HL-60 (cell line): ENCODE results near the gene MC5R.

ENCODE experiments used
- DNase-seq, 2 experiments: peaks; one replicate each; pipeline ENCODE4 v3.0.0-alpha.2; 2010 to 2020; ENCODE audit warnings: low read depth in 1 of 2, low spot score in 1 of 2
- H3K27ac ChIP-seq: fragments of 250-450 bp; sonication (Bioruptor Pico); replicated peaks from 2 replicates; pipeline ENCODE4 v1.5.1; 2020; ENCODE audit warnings: mild to moderate bottlenecking, moderate library complexity
- H3K27me3 ChIP-seq: fragments of 250-450 bp; sonication (Bioruptor Pico); 2 replicates; pipeline ENCODE4 v1.5.1; 2021; ENCODE audit warnings: mild to moderate bottlenecking, moderate library complexity; ENCODE audit not compliant: insufficient read depth, poor library complexity, severe bottlenecking
- H3K4me3 ChIP-seq: replicated peaks from 2 replicates; pipeline ENCODE4 v1.5.1; 2011; ENCODE audit warnings: mild to moderate bottlenecking, control low read depth, low read length; ENCODE audit not compliant: insufficient read depth
- CTCF ChIP-seq: IDR thresholded peaks from one replicate; pipeline ENCODE4 v1.5.1; 2011; ENCODE audit warnings: low read length, control low read depth, inconsistent platforms; ENCODE audit not compliant: insufficient read depth
- GABPA ChIP-seq: IDR thresholded peaks from 2 replicates; pipeline ENCODE4 v1.6.1; 2012; ENCODE audit warnings: low read depth
- POLR2AphosphoS5 ChIP-seq: IDR thresholded peaks from 2 replicates; pipeline ENCODE4 v1.6.1; 2012; ENCODE audit warnings: low read depth
- SPI1 ChIP-seq: IDR thresholded peaks from 2 replicates; pipeline ENCODE4 v1.6.1; 2012; ENCODE audit warnings: low read depth, mild to moderate bottlenecking, borderline replicate concordance
- TF ChIP-seq, protein P1 (sequence below): IDR thresholded peaks from 2 replicates; pipeline ENCODE4 v1.6.1; 2012; ENCODE audit warnings: low read depth; ENCODE audit not compliant: insufficient replicate concordance

Gene MC5R

GRCh38 chr18:13799396-13799795 is 24.6 kb upstream of the MC5R start:
- H3K27me3 ChIP-seq = peaks cover 52% of the 10 kb centered on the region
- TF ChIP-seq POLR2AphosphoS5 (no peak), GABPA (no peak), SPI1 (no peak), CTCF (no peak)
- TF ChIP-seq, protein P1, sequence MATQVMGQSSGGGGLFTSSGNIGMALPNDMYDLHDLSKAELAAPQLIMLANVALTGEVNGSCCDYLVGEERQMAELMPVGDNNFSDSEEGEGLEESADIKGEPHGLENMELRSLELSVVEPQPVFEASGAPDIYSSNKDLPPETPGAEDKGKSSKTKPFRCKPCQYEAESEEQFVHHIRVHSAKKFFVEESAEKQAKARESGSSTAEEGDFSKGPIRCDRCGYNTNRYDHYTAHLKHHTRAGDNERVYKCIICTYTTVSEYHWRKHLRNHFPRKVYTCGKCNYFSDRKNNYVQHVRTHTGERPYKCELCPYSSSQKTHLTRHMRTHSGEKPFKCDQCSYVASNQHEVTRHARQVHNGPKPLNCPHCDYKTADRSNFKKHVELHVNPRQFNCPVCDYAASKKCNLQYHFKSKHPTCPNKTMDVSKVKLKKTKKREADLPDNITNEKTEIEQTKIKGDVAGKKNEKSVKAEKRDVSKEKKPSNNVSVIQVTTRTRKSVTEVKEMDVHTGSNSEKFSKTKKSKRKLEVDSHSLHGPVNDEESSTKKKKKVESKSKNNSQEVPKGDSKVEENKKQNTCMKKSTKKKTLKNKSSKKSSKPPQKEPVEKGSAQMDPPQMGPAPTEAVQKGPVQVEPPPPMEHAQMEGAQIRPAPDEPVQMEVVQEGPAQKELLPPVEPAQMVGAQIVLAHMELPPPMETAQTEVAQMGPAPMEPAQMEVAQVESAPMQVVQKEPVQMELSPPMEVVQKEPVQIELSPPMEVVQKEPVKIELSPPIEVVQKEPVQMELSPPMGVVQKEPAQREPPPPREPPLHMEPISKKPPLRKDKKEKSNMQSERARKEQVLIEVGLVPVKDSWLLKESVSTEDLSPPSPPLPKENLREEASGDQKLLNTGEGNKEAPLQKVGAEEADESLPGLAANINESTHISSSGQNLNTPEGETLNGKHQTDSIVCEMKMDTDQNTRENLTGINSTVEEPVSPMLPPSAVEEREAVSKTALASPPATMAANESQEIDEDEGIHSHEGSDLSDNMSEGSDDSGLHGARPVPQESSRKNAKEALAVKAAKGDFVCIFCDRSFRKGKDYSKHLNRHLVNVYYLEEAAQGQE = no peak
- no peak overlapping the region for H3K27ac ChIP-seq
- H3K4me3 ChIP-seq = no peak overlapping the region
- DNase-seq = no peak

GRCh38 chr18:13800505-13801259 is 23.3 kb upstream of the MC5R start:
- Histone ChIP-seq H3K27me3 (peaks cover 52% of the 10 kb centered on the region), H3K27ac (no peak overlapping the region), H3K4me3 (no peak overlapping the region)
- DNase-seq = peak in 1 of 2 experiments; percentile 28
- TF ChIP-seq SPI1 (no peak), CTCF (peak; percentile 1)

GRCh38 chr18:13801260-13801601 is 22.7 kb upstream of the MC5R start:
- TF ChIP-seq, protein P1 = no peak
- no peak for TF ChIP-seq GABPA
- no peak for TF ChIP-seq POLR2AphosphoS5
- TF ChIP-seq SPI1 = no peak
- TF ChIP-seq CTCF = no peak
- no peak overlapping the region for H3K27ac ChIP-seq
- H3K4me3 ChIP-seq = no peak overlapping the region
- peaks cover 52% of the 10 kb centered on the region for H3K27me3 ChIP-seq
- DNase-seq = no peak

- no peak for DNase-seq
- H3K27me3 ChIP-seq = peaks cover 33% of the 10 kb centered on the region
- H3K27ac ChIP-seq = no peak overlapping the region
Observed at GRCh38 chr18:13804305-13804704, 19.6 kb upstream of the MC5R start.

More at GRCh38 chr18:13804305-13804704, 19.6 kb upstream of the MC5R start:
- no peak for TF ChIP-seq SPI1
- TF ChIP-seq, protein P1 = no peak
- TF ChIP-seq CTCF = no peak
- TF ChIP-seq POLR2AphosphoS5 = no peak
- TF ChIP-seq GABPA = no peak
- no peak overlapping the region for H3K4me3 ChIP-seq
